GM18526 (cell line): Measurements from ENCODE around the gene PEF1.
A peak's percentile ranks its signal among the peaks of the same experiment; 100 is the strongest.

Experiments used
- POLR2A ChIP-seq: IDR thresholded peaks from 3 replicates; pipeline ENCODE4 v1.6.1; 2011; ENCODE audit not compliant: insufficient read length; ENCODE audit errors: extremely low read depth

Gene PEF1

GRCh38 chr1:31644560-31645273 lies at the start of gene PEF1:
Gene PEF1 (minus strand): TSS chr1:31644876. CDS start chr1:31644864, 12 bp downstream.
- TF ChIP-seq POLR2A, result peak; percentile 58

- no peak for TF ChIP-seq POLR2A
These were observed 48.6 kb upstream of the PEF1 start for GRCh38 chr1:31693231-31693630.

- no peak for TF ChIP-seq POLR2A
These were observed 47.3 kb upstream of the PEF1 start for GRCh38 chr1:31691951-31692350.

- no peak for TF ChIP-seq POLR2A
These were observed 46.8 kb upstream of the PEF1 start for GRCh38 chr1:31691446-31691845.

- no peak for TF ChIP-seq POLR2A
These were observed 46.2 kb upstream of the PEF1 start for GRCh38 chr1:31690921-31691320.

GRCh38 chr1:31689854-31690253 lies 45.2 kb upstream of the PEF1 start:
- TF ChIP-seq POLR2A, result no peak

GRCh38 chr1:31689379-31689778 lies 44.7 kb upstream of the PEF1 start:
- no peak for TF ChIP-seq POLR2A

GRCh38 chr1:31688233-31688918 lies 43.7 kb upstream of the PEF1 start:
- no peak for TF ChIP-seq POLR2A

- no peak for TF ChIP-seq POLR2A
These were observed 42.9 kb upstream of the PEF1 start for GRCh38 chr1:31687601-31688000.

GRCh38 chr1:31685795-31686194 lies 41.1 kb upstream of the PEF1 start:
- no peak for TF ChIP-seq POLR2A

GRCh38 chr1:31683997-31684396 lies 39.3 kb upstream of the PEF1 start:
- no peak for TF ChIP-seq POLR2A

GRCh38 chr1:31681415-31681814 lies 36.7 kb upstream of the PEF1 start:
- TF ChIP-seq POLR2A, result no peak

GRCh38 chr1:31679676-31680230 lies 35.1 kb upstream of the PEF1 start:
- TF ChIP-seq POLR2A, result no peak

- TF ChIP-seq POLR2A, result no peak
These were observed 34.4 kb upstream of the PEF1 start for GRCh38 chr1:31679091-31679490.

GRCh38 chr1:31678681-31679080 lies 34.0 kb upstream of the PEF1 start:
- no peak for TF ChIP-seq POLR2A

- no peak for TF ChIP-seq POLR2A
These were observed 33.3 kb upstream of the PEF1 start for GRCh38 chr1:31677949-31678348.

GRCh38 chr1:31677401-31677800 lies 32.7 kb upstream of the PEF1 start:
- TF ChIP-seq POLR2A, result no peak

- no peak for TF ChIP-seq POLR2A
These were observed 31.1 kb upstream of the PEF1 start for GRCh38 chr1:31675756-31676155.
